ENCODE data around the gene B3GNT3. TPM values are rescaled to one million over a fixed set of nuclear protein-coding genes. Genes with fewer than 3 reads are reported as not detected.
A peak's percentile ranks its signal among the peaks of the same experiment; 100 is the strongest.

B3GNT3 gene
- total and polyA plus RNA-seq, 9 of the 15 experiments (the other 6 are each of a cell fraction or from before 2014, with no cell fraction given): 0.06 to 0.11 (median 0.07) TPM; not detected in 6

DNA sequence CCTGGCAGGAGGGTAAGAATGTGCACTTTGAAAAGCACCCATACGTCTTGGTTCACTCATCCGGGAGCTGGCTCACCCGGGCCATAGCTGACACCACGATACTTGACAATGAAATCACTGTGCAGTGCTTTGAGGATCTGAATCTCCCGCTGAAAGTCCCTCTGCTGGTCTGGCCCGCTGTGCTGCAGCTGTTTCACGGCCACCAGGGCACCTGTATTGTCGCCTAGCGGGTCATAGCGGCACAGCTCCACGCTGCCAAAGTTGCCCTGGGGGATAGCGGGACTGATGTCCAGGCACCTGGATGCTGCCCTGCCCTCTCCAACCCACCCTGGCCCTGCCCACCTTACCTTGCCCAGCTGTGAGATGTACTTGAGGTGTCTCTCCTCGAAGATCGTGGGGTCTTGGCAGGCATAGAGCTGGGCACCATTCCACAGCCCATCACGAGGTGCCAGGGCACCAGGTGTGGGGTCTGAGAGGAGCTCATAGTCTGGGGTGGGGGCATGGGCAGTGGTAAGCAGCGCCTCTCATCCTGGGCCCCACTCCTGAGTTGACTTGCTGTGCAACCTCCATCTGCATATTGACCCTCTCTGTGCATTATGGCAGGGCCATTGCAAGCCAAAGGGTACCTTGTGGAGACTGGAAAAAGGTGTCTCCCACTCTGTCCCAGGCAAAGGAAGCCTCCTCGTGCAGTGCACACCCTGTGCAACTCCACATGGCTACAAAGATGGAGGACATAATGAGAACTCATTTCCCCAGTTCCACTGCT lies 37.7 kb downstream of the B3GNT3 start (continued):
- TF ChIP-seq GATAD2B (IDR thresholded peaks at IDR 0.05; ENCODE audit: borderline replicate concordance): no peak

- no TSS peak for BruUV-seq (replicated peaks)
- ATAC-seq: peak; percentile 65
- TF ChIP-seq TRIM28 (IDR thresholded peaks at IDR 0.05): 0 out of 2 replicates have a peak, but pooled peaks have one; percentile 21
- peak; percentile 69; the same call in 1 of the 2 replicates for TF ChIP-seq NR2C2 (CRISPR knock-in tag; IDR thresholded peaks at IDR 0.05)
- TF ChIP-seq NR2C2 (tag; IDR thresholded peaks at IDR 0.05): peak; percentile 33; the same call in 1 of the 2 replicates
- TF ChIP-seq NR2C1 (IDR thresholded peaks at IDR 0.05): peak; percentile 62; the same call in 1 of the 2 replicates
- TF ChIP-seq NR2C1 (tag; IDR thresholded peaks at IDR 0.05): 0 out of 2 replicates have a peak, but pooled peaks have one; percentile 27
- no peak for TF ChIP-seq DEAF1 (CRISPR knock-in tag; IDR thresholded peaks at IDR 0.05)
- TF ChIP-seq ZNF12 (CRISPR knock-in tag; IDR thresholded peaks at IDR 0.05): peak; percentile 99
- TF ChIP-seq, protein P1, sequence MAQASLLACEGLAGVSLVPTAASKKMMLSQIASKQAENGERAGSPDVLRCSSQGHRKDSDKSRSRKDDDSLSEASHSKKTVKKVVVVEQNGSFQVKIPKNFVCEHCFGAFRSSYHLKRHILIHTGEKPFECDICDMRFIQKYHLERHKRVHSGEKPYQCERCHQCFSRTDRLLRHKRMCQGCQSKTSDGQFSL (CRISPR knock-in tag; IDR thresholded peaks at IDR 0.05): 0 out of 2 replicates have a peak, but pooled peaks have one; percentile 21
- TF ChIP-seq, protein P1 (tag; IDR thresholded peaks at IDR 0.05): no peak
- TF ChIP-seq, protein P2, sequence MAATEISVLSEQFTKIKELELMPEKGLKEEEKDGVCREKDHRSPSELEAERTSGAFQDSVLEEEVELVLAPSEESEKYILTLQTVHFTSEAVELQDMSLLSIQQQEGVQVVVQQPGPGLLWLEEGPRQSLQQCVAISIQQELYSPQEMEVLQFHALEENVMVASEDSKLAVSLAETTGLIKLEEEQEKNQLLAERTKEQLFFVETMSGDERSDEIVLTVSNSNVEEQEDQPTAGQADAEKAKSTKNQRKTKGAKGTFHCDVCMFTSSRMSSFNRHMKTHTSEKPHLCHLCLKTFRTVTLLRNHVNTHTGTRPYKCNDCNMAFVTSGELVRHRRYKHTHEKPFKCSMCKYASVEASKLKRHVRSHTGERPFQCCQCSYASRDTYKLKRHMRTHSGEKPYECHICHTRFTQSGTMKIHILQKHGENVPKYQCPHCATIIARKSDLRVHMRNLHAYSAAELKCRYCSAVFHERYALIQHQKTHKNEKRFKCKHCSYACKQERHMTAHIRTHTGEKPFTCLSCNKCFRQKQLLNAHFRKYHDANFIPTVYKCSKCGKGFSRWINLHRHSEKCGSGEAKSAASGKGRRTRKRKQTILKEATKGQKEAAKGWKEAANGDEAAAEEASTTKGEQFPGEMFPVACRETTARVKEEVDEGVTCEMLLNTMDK (IDR thresholded peaks at IDR 0.05; ENCODE audit: borderline replicate concordance, insufficient read depth, low read depth, low read length, poor library complexity, severe bottlenecking): peak; percentile 49
- TF ChIP-seq ATF1 (CRISPR knock-in tag; IDR thresholded peaks at IDR 0.05): no peak
- TF ChIP-seq ATF1 (tag; IDR thresholded peaks at IDR 0.05): peak; percentile 50
- peak in 1 of 2 experiments; percentile 55; a peak in 1 of 3 replicates for TF ChIP-seq CBX3 (IDR thresholded peaks at IDR 0.05; ENCODE audit: borderline replicate concordance in 1 of 2, low read length in 2 of 2)
These were observed 39.6 kb downstream of the B3GNT3 start for GRCh38 chr19:17834350-17835181.

More at GRCh38 chr19:17834350-17835181, 39.6 kb downstream of the B3GNT3 start:
- no peaks in the 10 kb centered on the region for H3K36me3 ChIP-seq (ENCODE audit: control insufficient read depth, insufficient read depth, low read length)
- peaks cover 4 to 33% of the 10 kb centered on the region in 2 experiments; a peak in 3 of 5 replicates for H3K4me1 ChIP-seq (replicated peaks in 1 of 2; ENCODE audit: control insufficient read depth in 2 of 2, insufficient read depth in 2 of 2, low read length in 2 of 2)
- in situ Hi-C loops (cut with MboI) (no loop called here), intact Hi-C loops (cut with micrococcal nuclease) (no loop called here)
- DNase-seq (ENCODE audit: extremely low read depth in 1 of 4, low spot score in 3 of 4): peak; percentile 34 to 57 (median 42)
- H3K27ac ChIP-seq (ENCODE audit: extremely low read depth, low read depth, low read length): no peak overlapping the region
- H3K4me3 ChIP-seq: no peak overlapping the region
- no peaks in the 10 kb centered on the region for H3K79me2 ChIP-seq (ENCODE audit: control insufficient read depth, insufficient read depth, low read length)
- ChIA-PET CTCF (ENCODE audit: low intra/inter-chr PET ratio) (interaction anchor here (0.7 kb wide), 1 partner anchor 20 kb away, joined by 3 read pairs; no protein-coding TSS in a partner anchor), POLR2A (interaction anchor here (0.5 to 0.7 kb wide), 3 partner anchors 106 to 371 kb away, joined by 4 read pairs; no protein-coding TSS in a partner anchor)
- no peaks in the 10 kb centered on the region for H3K9me1 ChIP-seq (ENCODE audit: control insufficient read depth, insufficient read depth, low read length)
- peak overlapping the region in 1 of 2 experiments; percentile 2; a peak in 1 of 4 replicates for H3K9ac ChIP-seq (ENCODE audit: insufficient read depth in 1 of 2, low read depth in 2 of 2, low read length in 2 of 2)
- peaks cover 5 to 22% of the 10 kb centered on the region in 2 experiments; a peak in 3 of 5 replicates for H3K27me3 ChIP-seq (ENCODE audit: control insufficient read depth in 2 of 2, insufficient read depth in 2 of 2, low read length in 2 of 2)
- no peak for FAIRE-seq
- WGBS (ENCODE audit: insufficient coverage, low coverage, missing lambda C conversion rate): 35% methylated on average over 26 of the region's 27 CpGs
- no peak overlapping the region for H2AFZ ChIP-seq (ENCODE audit: low read depth, low read length)
- no peak overlapping the region for H3K4me2 ChIP-seq (ENCODE audit: insufficient read depth, low read length)
- H4K20me1 ChIP-seq (replicated peaks; ENCODE audit: control insufficient read depth, insufficient read depth, low read length): peaks cover 5% of the 10 kb centered on the region; the same call in 1 of the 2 replicates
- no peaks in the 10 kb centered on the region for H3K9me3 ChIP-seq (replicated peaks; ENCODE audit: control insufficient read depth, insufficient read depth, low read depth, low read length)

All from K562 (cell line).